OCI-LY3 (cell line): ENCODE data around the gene GAB2.

Experiments used
- EZH2phosphoT487 ChIP-seq: fragments of 200-600 bp; shearing (Covaris generic); IDR thresholded peaks from 2 replicates; pipeline ENCODE4 v1.6.1; 2018; ENCODE audit warnings: antibody characterized with exemption, mixed run types, low read depth
- TF ChIP-seq, protein P1 (sequence below): fragments of 200-600, 300-600 bp; sonication (generic); IDR thresholded peaks from 2 replicates; pipeline ENCODE4 v1.5.1; 2014; ENCODE audit warnings: antibody characterized with exemption, low read length, low read depth

DNA sequence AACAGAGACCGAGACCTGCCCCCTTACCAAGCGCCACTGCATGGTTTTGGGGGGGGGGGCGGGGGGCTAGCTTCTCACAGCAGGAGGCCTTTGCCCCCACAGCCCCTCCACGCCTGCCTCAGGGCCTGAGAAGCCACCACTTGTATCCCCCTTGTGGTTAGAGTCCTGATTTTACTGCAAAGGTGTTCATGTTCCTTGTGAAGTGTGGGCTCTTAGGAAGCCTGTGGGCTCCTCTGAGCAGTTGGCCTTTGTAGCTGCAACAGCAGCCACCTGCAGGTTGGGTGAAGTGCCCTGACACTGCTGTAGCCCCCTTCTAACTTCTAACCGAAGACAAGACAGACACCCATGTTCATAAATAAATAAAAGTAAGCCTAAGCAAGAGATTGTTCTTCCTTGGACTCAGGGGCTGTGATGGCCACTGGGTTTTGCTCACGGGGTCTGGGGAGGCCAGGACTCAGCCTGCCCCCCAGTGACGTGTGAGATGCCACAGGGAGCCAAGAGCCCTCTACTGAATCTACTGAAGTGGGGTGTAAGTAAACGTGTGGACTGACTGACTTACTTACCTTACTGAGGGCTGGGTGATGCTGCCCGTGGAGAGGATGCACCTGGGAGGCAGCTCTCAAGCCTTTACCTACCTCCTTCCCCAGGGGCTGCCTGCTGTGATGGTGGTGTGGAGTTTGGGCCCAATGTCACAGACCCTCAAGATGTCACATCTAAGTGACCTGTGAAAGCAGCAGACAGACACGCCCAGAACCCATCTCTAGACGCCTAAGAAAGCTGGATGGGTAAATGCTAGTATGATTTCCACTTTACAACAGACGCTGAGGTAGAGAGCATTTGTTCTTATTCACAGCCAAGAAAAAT is 203.1 kb downstream of the GAB2 start:
- TF ChIP-seq, protein P1, sequence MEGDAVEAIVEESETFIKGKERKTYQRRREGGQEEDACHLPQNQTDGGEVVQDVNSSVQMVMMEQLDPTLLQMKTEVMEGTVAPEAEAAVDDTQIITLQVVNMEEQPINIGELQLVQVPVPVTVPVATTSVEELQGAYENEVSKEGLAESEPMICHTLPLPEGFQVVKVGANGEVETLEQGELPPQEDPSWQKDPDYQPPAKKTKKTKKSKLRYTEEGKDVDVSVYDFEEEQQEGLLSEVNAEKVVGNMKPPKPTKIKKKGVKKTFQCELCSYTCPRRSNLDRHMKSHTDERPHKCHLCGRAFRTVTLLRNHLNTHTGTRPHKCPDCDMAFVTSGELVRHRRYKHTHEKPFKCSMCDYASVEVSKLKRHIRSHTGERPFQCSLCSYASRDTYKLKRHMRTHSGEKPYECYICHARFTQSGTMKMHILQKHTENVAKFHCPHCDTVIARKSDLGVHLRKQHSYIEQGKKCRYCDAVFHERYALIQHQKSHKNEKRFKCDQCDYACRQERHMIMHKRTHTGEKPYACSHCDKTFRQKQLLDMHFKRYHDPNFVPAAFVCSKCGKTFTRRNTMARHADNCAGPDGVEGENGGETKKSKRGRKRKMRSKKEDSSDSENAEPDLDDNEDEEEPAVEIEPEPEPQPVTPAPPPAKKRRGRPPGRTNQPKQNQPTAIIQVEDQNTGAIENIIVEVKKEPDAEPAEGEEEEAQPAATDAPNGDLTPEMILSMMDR = no peak
- no peak for TF ChIP-seq EZH2phosphoT487
